ENCODE results near the gene C11orf24. TPM values are rescaled to one million over a fixed set of nuclear protein-coding genes. Genes with fewer than 3 reads are reported as not detected.

C11orf24 gene
- total RNA-seq, 1 experiment from 2014 or later, result 37.7 TPM

DNA sequence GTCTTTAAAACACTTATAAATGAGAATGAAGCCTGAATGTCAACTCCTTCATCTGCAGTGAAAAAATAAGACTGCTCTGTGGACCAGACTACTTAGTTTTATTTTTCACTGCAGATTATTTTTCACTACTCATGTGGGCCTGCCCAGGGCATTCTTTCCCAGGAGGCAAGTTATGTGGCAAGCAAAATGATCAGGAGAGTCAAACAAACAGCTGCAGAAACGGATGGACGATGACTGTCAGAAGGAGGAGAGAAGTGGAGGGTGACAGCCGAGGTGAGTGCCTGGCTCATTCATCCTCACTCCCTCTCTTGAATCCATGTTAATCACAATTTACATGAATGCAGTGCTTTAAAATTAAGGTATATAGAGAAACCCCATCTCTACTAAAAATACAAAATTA lies 34.9 kb upstream of the C11orf24 start:
- Histone ChIP-seq H3K79me2 (ENCODE audit: low read depth) (no peaks in the 10 kb centered on the region), H3K4me1 (replicated peaks; ENCODE audit: insufficient read depth) (peaks cover 18% of the 10 kb centered on the region), H3K4me3 (no peak overlapping the region), H3K9me2 (ENCODE audit: insufficient read depth) (no peaks in the 10 kb centered on the region), H3K4me2 (no peak overlapping the region), H3F3A (ENCODE audit: insufficient read depth, low read depth) (peaks cover 40% of the 10 kb centered on the region), H3K36me3 (ENCODE audit: low read depth) (no peaks in the 10 kb centered on the region), H4K20me1 (ENCODE audit: insufficient read depth) (no peaks in the 10 kb centered on the region), H3K27ac (no peak overlapping the region), H3K27me3 (ENCODE audit: insufficient read depth, low read depth) (no peaks in the 10 kb centered on the region), H2AFZ (no peak overlapping the region), H3K9me3 (ENCODE audit: insufficient read depth, low read depth) (peaks cover 5% of the 10 kb centered on the region)
- ChIA-PET CTCF (no interaction called here), POLR2A (ENCODE audit: unreplicated experiment) (no interaction called here)
- intact Hi-C loops (cut with micrococcal nuclease; ENCODE audit: unreplicated experiment), result no loop called here
- no TSS peak for BruUV-seq (replicated peaks)
- TF ChIP-seq, protein P1, sequence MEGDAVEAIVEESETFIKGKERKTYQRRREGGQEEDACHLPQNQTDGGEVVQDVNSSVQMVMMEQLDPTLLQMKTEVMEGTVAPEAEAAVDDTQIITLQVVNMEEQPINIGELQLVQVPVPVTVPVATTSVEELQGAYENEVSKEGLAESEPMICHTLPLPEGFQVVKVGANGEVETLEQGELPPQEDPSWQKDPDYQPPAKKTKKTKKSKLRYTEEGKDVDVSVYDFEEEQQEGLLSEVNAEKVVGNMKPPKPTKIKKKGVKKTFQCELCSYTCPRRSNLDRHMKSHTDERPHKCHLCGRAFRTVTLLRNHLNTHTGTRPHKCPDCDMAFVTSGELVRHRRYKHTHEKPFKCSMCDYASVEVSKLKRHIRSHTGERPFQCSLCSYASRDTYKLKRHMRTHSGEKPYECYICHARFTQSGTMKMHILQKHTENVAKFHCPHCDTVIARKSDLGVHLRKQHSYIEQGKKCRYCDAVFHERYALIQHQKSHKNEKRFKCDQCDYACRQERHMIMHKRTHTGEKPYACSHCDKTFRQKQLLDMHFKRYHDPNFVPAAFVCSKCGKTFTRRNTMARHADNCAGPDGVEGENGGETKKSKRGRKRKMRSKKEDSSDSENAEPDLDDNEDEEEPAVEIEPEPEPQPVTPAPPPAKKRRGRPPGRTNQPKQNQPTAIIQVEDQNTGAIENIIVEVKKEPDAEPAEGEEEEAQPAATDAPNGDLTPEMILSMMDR (conservative IDR thresholded peaks at IDR 0.05), result no peak
- DNase-seq, result no peak

GRCh38 chr11:68303982-68304780 lies 32.4 kb upstream of the C11orf24 start:
- H3K4me1 ChIP-seq (replicated peaks; ENCODE audit: insufficient read depth), result peaks cover 18% of the 10 kb centered on the region
- no peaks in the 10 kb centered on the region for H4K20me1 ChIP-seq (ENCODE audit: insufficient read depth)
- CTCF ChIA-PET, result interaction anchor here (0.6 kb wide), 1 partner anchor 261 kb away, joined by 3 read pairs; no protein-coding TSS in a partner anchor
- intact Hi-C loops (cut with micrococcal nuclease; ENCODE audit: unreplicated experiment), result loop anchor here (2.0 to 5.0 kb wide), 2 partner anchors 38 to 77 kb away; no protein-coding TSS in a partner anchor
- BruUV-seq (replicated peaks), result no TSS peak
- H3K9me2 ChIP-seq (ENCODE audit: insufficient read depth), result no peaks in the 10 kb centered on the region
- POLR2A ChIA-PET (ENCODE audit: unreplicated experiment), result interaction anchor here (0.7 kb wide), 1 partner anchor 28 kb away, joined by 5 read pairs; no protein-coding TSS in a partner anchor
- H3K79me2 ChIP-seq (ENCODE audit: low read depth), result no peaks in the 10 kb centered on the region
- DNase-seq, result no peak
- TF ChIP-seq, protein P1 (conservative IDR thresholded peaks at IDR 0.05), result no peak
- no peak for TF ChIP-seq EZH2 (IDR thresholded peaks at IDR 0.05; ENCODE audit: low read depth)
- H3K36me3 ChIP-seq (ENCODE audit: low read depth), result no peaks in the 10 kb centered on the region
- peaks cover 5% of the 10 kb centered on the region for H3K9me3 ChIP-seq (ENCODE audit: insufficient read depth, low read depth)
- H3K27ac ChIP-seq, result no peak overlapping the region
- no peak overlapping the region for H3K4me3 ChIP-seq
- H3F3A ChIP-seq (ENCODE audit: insufficient read depth, low read depth), result peaks cover 19% of the 10 kb centered on the region
- H3K4me2 ChIP-seq, result no peak overlapping the region
- H3K27me3 ChIP-seq (ENCODE audit: insufficient read depth, low read depth), result no peaks in the 10 kb centered on the region
- H2AFZ ChIP-seq, result no peak overlapping the region

- no peaks in the 10 kb centered on the region for H3K27me3 ChIP-seq (ENCODE audit: insufficient read depth, low read depth)
- intact Hi-C loops (cut with micrococcal nuclease; ENCODE audit: unreplicated experiment), result loop anchor here (2.0 to 5.0 kb wide), 2 partner anchors 39 to 78 kb away; no protein-coding TSS in a partner anchor
- H3K4me1 ChIP-seq (replicated peaks; ENCODE audit: insufficient read depth), result peaks cover 19% of the 10 kb centered on the region
- BruUV-seq (replicated peaks), result no TSS peak
- H3F3A ChIP-seq (ENCODE audit: insufficient read depth, low read depth), result peaks cover 19% of the 10 kb centered on the region
- no peak overlapping the region for H2AFZ ChIP-seq
- peak overlapping the region; percentile 40 for H3K27ac ChIP-seq
- H3K79me2 ChIP-seq (ENCODE audit: low read depth), result no peaks in the 10 kb centered on the region
- no peak for DNase-seq
- CTCF ChIA-PET, result interaction anchor here (0.6 kb wide), 1 partner anchor 39 kb away, joined by 3 read pairs; no protein-coding TSS in a partner anchor
- H3K9me3 ChIP-seq (ENCODE audit: insufficient read depth, low read depth), result peaks cover 5% of the 10 kb centered on the region
- 0 out of 2 replicates have a peak overlapping the region, but pooled peaks have one; percentile 22 for H3K4me2 ChIP-seq
- no peak for TF ChIP-seq EZH2 (IDR thresholded peaks at IDR 0.05; ENCODE audit: low read depth)
- TF ChIP-seq, protein P1 (conservative IDR thresholded peaks at IDR 0.05), result no peak
- no peaks in the 10 kb centered on the region for H3K36me3 ChIP-seq (ENCODE audit: low read depth)
- POLR2A ChIA-PET (ENCODE audit: unreplicated experiment), result interaction anchor here (0.6 to 0.7 kb wide), 2 partner anchors 29 to 238 kb away, joined by 5 read pairs; no protein-coding TSS in a partner anchor
- no peaks in the 10 kb centered on the region for H3K9me2 ChIP-seq (ENCODE audit: insufficient read depth)
- no peak overlapping the region for H3K4me3 ChIP-seq
- no peaks in the 10 kb centered on the region for H4K20me1 ChIP-seq (ENCODE audit: insufficient read depth)
Measured at GRCh38 chr11:68303083-68303482, 31.3 kb upstream of the C11orf24 start.
